Measurements from ENCODE around the gene PPFIA4.

DNA sequence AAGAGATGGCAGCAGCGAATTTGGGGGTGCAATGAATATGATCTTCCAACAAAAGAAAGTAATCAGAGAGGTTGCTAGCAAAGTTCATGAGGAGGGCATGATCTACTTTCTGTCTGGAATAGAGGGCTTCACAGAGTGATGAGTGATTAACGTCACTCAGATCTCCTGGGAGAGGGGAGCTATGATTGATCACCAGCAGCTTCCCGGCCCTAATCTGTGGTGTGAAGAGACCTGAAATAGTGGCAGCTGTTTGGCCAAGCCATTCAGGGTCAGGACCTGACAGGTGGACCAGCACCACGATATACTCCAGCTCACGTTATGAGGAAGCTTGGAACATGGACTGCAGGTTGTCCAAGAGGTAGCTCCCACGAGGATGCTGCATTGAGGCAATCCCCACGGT is 39.0 kb upstream of the PPFIA4 start:
- TF ChIP-seq, protein P1, sequence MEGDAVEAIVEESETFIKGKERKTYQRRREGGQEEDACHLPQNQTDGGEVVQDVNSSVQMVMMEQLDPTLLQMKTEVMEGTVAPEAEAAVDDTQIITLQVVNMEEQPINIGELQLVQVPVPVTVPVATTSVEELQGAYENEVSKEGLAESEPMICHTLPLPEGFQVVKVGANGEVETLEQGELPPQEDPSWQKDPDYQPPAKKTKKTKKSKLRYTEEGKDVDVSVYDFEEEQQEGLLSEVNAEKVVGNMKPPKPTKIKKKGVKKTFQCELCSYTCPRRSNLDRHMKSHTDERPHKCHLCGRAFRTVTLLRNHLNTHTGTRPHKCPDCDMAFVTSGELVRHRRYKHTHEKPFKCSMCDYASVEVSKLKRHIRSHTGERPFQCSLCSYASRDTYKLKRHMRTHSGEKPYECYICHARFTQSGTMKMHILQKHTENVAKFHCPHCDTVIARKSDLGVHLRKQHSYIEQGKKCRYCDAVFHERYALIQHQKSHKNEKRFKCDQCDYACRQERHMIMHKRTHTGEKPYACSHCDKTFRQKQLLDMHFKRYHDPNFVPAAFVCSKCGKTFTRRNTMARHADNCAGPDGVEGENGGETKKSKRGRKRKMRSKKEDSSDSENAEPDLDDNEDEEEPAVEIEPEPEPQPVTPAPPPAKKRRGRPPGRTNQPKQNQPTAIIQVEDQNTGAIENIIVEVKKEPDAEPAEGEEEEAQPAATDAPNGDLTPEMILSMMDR (conservative IDR thresholded peaks at IDR 0.05; ENCODE audit: low read depth, low read length), result no peak
- TF ChIP-seq EZH2 (IDR thresholded peaks at IDR 0.05; ENCODE audit: low read length, unreplicated experiment) (no peak), EZH2phosphoT487 (IDR thresholded peaks at IDR 0.05; ENCODE audit: borderline replicate concordance, low read length) (no peak)

Data from PC-3 (cell line).